HEK293 (cell line): ENCODE data around the gene EIF4G1.

Source experiments
- BCL11A ChIP-seq: fragments of 450-650 bp; formaldehyde crosslinking; IDR thresholded peaks from 2 replicates; pipeline ENCODE4 v1.5.1; 2016; ENCODE audit warnings: low read depth, missing biosample characterization, missing genetic modification characterization
- GLI4 ChIP-seq: fragments of 450-650 bp; formaldehyde crosslinking; IDR thresholded peaks from 2 replicates; pipeline ENCODE4 v1.5.1; 2016; ENCODE audit warnings: missing biosample characterization, missing genetic modification characterization
- HOXC10 ChIP-seq: sonication (generic); formaldehyde crosslinking; IDR thresholded peaks from 2 replicates; pipeline ENCODE4 v1.8.1; 2023; ENCODE audit warnings: mild to moderate bottlenecking, missing genetic modification reagents
- MEIS1 ChIP-seq: sonication (generic); formaldehyde crosslinking; IDR thresholded peaks from 2 replicates; pipeline ENCODE4 v1.8.1; 2022; ENCODE audit warnings: missing genetic modification reagents, mild to moderate bottlenecking, borderline replicate concordance
- SCRT1 ChIP-seq: fragments of 450-650 bp; formaldehyde crosslinking; IDR thresholded peaks from 2 replicates; pipeline ENCODE4 v1.5.1; 2016; ENCODE audit warnings: missing biosample characterization, missing genetic modification characterization, borderline replicate concordance
- SCRT2 ChIP-seq: fragments of 450-650 bp; formaldehyde crosslinking; IDR thresholded peaks from 2 replicates; pipeline ENCODE4 v1.5.1; 2016; ENCODE audit warnings: missing biosample characterization, missing genetic modification characterization
- YY1 ChIP-seq: fragments of 450-650 bp; formaldehyde crosslinking; IDR thresholded peaks from 2 replicates; pipeline ENCODE4 v1.5.1; 2018; ENCODE audit warnings: missing biosample characterization, missing genetic modification characterization
- ZBTB8A ChIP-seq: fragments of 450-650 bp; formaldehyde crosslinking; IDR thresholded peaks from 2 replicates; pipeline ENCODE4 v1.5.1; 2016; ENCODE audit warnings: missing biosample characterization, missing genetic modification characterization
- ZEB2 ChIP-seq: fragments of 450-650 bp; formaldehyde crosslinking; IDR thresholded peaks from 2 replicates; pipeline ENCODE4 v1.5.1; 2016; ENCODE audit warnings: missing biosample characterization, missing genetic modification characterization
- ZNF114 ChIP-seq: fragments of 450-650 bp; formaldehyde crosslinking; IDR thresholded peaks from 2 replicates; pipeline ENCODE4 v1.5.0; 2017; ENCODE audit warnings: missing biosample characterization, missing genetic modification characterization
- ZNF121 ChIP-seq: fragments of 450-650 bp; formaldehyde crosslinking; IDR thresholded peaks from 2 replicates; pipeline ENCODE4 v1.5.1; 2016; ENCODE audit warnings: missing biosample characterization, missing genetic modification characterization
- ZNF132 ChIP-seq: fragments of 450-650 bp; formaldehyde crosslinking; IDR thresholded peaks from 2 replicates; pipeline ENCODE4 v1.5.1; 2017; ENCODE audit warnings: missing biosample characterization, missing genetic modification characterization, borderline replicate concordance
- ZNF16 ChIP-seq: fragments of 450-650 bp; formaldehyde crosslinking; IDR thresholded peaks from 2 replicates; pipeline ENCODE4 v1.5.1; 2016; ENCODE audit warnings: low read depth, missing biosample characterization, missing genetic modification characterization
- ZNF211 ChIP-seq: fragments of 450-650 bp; formaldehyde crosslinking; IDR thresholded peaks from 2 replicates; pipeline ENCODE4 v1.5.1; 2016; ENCODE audit warnings: low read depth, missing biosample characterization, missing genetic modification characterization
- ZNF23 ChIP-seq: fragments of 450-650 bp; formaldehyde crosslinking; IDR thresholded peaks from 2 replicates; pipeline ENCODE4 v1.5.1; 2016; ENCODE audit warnings: missing biosample characterization, missing genetic modification characterization, borderline replicate concordance
- ZNF311 ChIP-seq: fragments of 450-650 bp; formaldehyde crosslinking; IDR thresholded peaks from 2 replicates; pipeline ENCODE4 v1.5.1; 2017; ENCODE audit warnings: missing biosample characterization, missing genetic modification characterization, borderline replicate concordance
- ZNF37A ChIP-seq: fragments of 450-650 bp; IDR thresholded peaks from 2 replicates; pipeline ENCODE4 v1.5.1; 2018; ENCODE audit warnings: missing biosample characterization, missing genetic modification characterization
- ZNF416 ChIP-seq: fragments of 450-650 bp; formaldehyde crosslinking; IDR thresholded peaks from 2 replicates; pipeline ENCODE4 v1.5.1; 2016; ENCODE audit warnings: missing biosample characterization, missing genetic modification characterization
- ZNF514 ChIP-seq: fragments of 450-650 bp; formaldehyde crosslinking; IDR thresholded peaks from 2 replicates; pipeline ENCODE4 v1.5.1; 2016; ENCODE audit warnings: missing biosample characterization, missing genetic modification characterization
- ZNF521 ChIP-seq: fragments of 450-650 bp; formaldehyde crosslinking; IDR thresholded peaks from 2 replicates; pipeline ENCODE4 v1.5.1; 2017; ENCODE audit warnings: missing biosample characterization, mild to moderate bottlenecking, missing genetic modification characterization
- ZNF544 ChIP-seq: fragments of 450-650 bp; formaldehyde crosslinking; IDR thresholded peaks from 2 replicates; pipeline ENCODE4 v1.5.0; 2017; ENCODE audit warnings: missing biosample characterization, missing genetic modification characterization
- ZNF549 ChIP-seq: fragments of 450-650 bp; IDR thresholded peaks from 2 replicates; pipeline ENCODE4 v1.5.1; 2018; ENCODE audit warnings: missing biosample characterization, missing genetic modification characterization, mild to moderate bottlenecking, inconsistent platforms, moderate library complexity
- ZNF571 ChIP-seq: fragments of 450-650 bp; formaldehyde crosslinking; IDR thresholded peaks from 2 replicates; pipeline ENCODE4 v1.5.0; 2017; ENCODE audit warnings: missing biosample characterization, missing genetic modification characterization
- ZNF596 ChIP-seq: fragments of 450-650 bp; IDR thresholded peaks from 2 replicates; pipeline ENCODE4 v1.5.0; 2018; ENCODE audit warnings: missing biosample characterization, mild to moderate bottlenecking, missing genetic modification characterization, moderate library complexity
- ZNF664 ChIP-seq: fragments of 450-650 bp; formaldehyde crosslinking; IDR thresholded peaks from 2 replicates; pipeline ENCODE4 v1.5.1; 2016; ENCODE audit warnings: missing biosample characterization, missing genetic modification characterization
- ZNF677 ChIP-seq: fragments of 450-650 bp; IDR thresholded peaks from 2 replicates; pipeline ENCODE4 v1.5.0; 2018; ENCODE audit warnings: missing biosample characterization, mild to moderate bottlenecking, missing genetic modification characterization, moderate library complexity
- ZNF76 ChIP-seq: fragments of 450-650 bp; formaldehyde crosslinking; IDR thresholded peaks from 2 replicates; pipeline ENCODE4; 2016; ENCODE audit warnings: low read depth, missing biosample characterization, missing genetic modification characterization, borderline replicate concordance
- ZNF768 ChIP-seq: fragments of 450-650 bp; formaldehyde crosslinking; IDR thresholded peaks from 2 replicates; pipeline ENCODE4 v1.5.1; 2018; ENCODE audit warnings: missing biosample characterization, mild to moderate bottlenecking, missing genetic modification characterization
- TF ChIP-seq, protein P1 (sequence below): fragments of 450-650 bp; formaldehyde crosslinking; optimal IDR thresholded peaks from 2 replicates; pipeline ENCODE3; 2016; ENCODE audit warnings: missing biosample characterization, mild to moderate bottlenecking, missing genetic modification characterization
- TF ChIP-seq, protein P2 (sequence below): fragments of 450-650 bp; formaldehyde crosslinking; IDR thresholded peaks from 2 replicates; pipeline ENCODE4 v1.5.1; 2016; ENCODE audit warnings: missing biosample characterization, missing genetic modification characterization
- TF ChIP-seq, protein P3 (sequence below): fragments of 450-650 bp; IDR thresholded peaks from 2 replicates; pipeline ENCODE4 v1.5.1; 2018; ENCODE audit warnings: missing biosample characterization, mild to moderate bottlenecking, missing genetic modification characterization
- TF ChIP-seq, protein P4 (sequence below): fragments of 450-650 bp; formaldehyde crosslinking; IDR thresholded peaks from 2 replicates; pipeline ENCODE4 v1.5.1; 2016; ENCODE audit warnings: missing biosample characterization, missing genetic modification characterization

The EIF4G1 gene

DNA sequence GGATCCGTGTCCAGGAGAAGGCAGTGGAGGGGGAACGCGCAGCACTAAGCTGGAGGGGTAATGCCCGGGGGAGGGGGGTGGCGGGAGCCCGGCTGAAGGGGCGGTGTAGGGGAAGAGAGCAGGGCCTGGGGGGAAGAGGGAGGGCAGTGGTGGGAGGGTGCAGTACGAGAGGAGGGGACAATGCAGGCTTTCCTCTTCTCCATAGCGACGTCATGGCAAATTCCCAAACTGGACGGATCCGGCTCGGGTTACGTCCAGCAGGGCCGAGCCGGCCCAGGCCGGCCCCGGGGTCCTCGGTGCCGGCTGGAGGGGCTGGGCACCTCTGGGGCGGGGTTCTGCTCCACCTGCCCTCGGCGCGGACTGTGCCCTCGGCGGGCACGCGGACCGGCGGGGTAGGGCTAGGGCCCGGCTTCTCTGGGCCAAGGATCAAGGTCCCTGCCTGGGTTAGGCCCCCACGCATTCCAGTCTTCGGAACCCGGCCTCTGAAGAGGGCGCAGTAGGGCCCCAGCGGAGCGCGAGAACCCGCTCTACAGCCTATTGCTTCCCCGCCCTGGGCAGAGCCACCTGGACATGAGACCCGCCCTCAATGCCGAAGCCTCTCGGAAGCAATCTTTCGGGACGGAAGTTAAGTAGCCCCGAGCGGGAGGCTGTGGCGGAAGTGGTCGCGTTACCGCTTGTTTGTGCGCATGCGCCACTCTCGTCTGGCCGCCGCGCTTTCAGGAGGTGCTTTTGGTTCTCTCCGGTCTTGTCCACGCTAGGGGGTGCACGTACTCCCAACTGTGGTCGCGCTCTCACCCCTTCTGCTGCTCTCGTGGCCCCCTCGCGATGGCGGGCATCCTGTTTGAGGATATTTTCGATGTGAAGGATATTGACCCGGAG is 48.5 kb downstream of the EIF4G1 start (continued):
- TF ChIP-seq, protein P1, sequence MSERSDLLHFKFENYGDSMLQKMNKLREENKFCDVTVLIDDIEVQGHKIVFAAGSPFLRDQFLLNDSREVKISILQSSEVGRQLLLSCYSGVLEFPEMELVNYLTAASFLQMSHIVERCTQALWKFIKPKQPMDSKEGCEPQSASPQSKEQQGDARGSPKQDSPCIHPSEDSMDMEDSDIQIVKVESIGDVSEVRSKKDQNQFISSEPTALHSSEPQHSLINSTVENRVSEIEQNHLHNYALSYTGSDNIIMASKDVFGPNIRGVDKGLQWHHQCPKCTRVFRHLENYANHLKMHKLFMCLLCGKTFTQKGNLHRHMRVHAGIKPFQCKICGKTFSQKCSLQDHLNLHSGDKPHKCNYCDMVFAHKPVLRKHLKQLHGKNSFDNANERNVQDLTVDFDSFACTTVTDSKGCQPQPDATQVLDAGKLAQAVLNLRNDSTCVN (tag by site-specific recombination), result peak; percentile 81
- TF ChIP-seq YY1 (tag by site-specific recombination) (no peak), GLI4 (tag by site-specific recombination) (no peak), ZNF549 (no peak), ZNF114 (no peak), BCL11A (tag by site-specific recombination) (peak; percentile 84), ZNF596 (0 out of 2 replicates have a peak, but pooled peaks have one; percentile 14), ZNF571 (tag by site-specific recombination) (no peak), ZNF16 (tag by site-specific recombination) (no peak), ZNF514 (tag by site-specific recombination) (no peak), ZNF311 (tag by site-specific recombination) (no peak), ZNF664 (tag by site-specific recombination) (no peak), SCRT1 (no peak), ZNF544 (tag by site-specific recombination) (no peak), ZBTB8A (tag by site-specific recombination) (peak; percentile 92), ZNF132 (tag by site-specific recombination) (no peak), ZNF677 (tag by site-specific recombination) (no peak), ZNF768 (no peak), ZNF121 (tag by site-specific recombination) (peak; percentile 91), ZEB2 (peak; percentile 68), ZNF211 (no peak), ZNF76 (no peak), ZNF416 (tag by site-specific recombination) (no peak), ZNF23 (tag by site-specific recombination) (no peak), HOXC10 (CRISPR knock-in tag) (no peak), SCRT2 (tag by site-specific recombination) (no peak), ZNF37A (tag by site-specific recombination) (no peak), MEIS1 (CRISPR knock-in tag) (no peak), ZNF521 (no peak)
- TF ChIP-seq, protein P2, sequence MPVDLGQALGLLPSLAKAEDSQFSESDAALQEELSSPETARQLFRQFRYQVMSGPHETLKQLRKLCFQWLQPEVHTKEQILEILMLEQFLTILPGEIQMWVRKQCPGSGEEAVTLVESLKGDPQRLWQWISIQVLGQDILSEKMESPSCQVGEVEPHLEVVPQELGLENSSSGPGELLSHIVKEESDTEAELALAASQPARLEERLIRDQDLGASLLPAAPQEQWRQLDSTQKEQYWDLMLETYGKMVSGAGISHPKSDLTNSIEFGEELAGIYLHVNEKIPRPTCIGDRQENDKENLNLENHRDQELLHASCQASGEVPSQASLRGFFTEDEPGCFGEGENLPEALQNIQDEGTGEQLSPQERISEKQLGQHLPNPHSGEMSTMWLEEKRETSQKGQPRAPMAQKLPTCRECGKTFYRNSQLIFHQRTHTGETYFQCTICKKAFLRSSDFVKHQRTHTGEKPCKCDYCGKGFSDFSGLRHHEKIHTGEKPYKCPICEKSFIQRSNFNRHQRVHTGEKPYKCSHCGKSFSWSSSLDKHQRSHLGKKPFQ, result no peak
- TF ChIP-seq, protein P3, sequence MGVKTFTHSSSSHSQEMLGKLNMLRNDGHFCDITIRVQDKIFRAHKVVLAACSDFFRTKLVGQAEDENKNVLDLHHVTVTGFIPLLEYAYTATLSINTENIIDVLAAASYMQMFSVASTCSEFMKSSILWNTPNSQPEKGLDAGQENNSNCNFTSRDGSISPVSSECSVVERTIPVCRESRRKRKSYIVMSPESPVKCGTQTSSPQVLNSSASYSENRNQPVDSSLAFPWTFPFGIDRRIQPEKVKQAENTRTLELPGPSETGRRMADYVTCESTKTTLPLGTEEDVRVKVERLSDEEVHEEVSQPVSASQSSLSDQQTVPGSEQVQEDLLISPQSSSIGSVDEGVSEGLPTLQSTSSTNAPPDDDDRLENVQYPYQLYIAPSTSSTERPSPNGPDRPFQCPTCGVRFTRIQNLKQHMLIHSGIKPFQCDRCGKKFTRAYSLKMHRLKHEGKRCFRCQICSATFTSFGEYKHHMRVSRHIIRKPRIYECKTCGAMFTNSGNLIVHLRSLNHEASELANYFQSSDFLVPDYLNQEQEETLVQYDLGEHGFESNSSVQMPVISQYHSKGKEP, result no peak
- TF ChIP-seq, protein P4, sequence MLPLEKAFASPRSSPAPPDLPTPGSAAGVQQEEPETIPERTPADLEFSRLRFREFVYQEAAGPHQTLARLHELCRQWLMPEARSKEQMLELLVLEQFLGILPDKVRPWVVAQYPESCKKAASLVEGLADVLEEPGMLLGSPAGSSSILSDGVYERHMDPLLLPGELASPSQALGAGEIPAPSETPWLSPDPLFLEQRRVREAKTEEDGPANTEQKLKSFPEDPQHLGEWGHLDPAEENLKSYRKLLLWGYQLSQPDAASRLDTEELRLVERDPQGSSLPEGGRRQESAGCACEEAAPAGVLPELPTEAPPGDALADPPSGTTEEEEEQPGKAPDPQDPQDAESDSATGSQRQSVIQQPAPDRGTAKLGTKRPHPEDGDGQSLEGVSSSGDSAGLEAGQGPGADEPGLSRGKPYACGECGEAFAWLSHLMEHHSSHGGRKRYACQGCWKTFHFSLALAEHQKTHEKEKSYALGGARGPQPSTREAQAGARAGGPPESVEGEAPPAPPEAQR, result no peak
